GM23338 (cell line): ENCODE data around the gene RET. TPM values are rescaled to one million over a fixed set of nuclear protein-coding genes. Genes with fewer than 3 reads are reported as not detected.

Experiments used
- ATAC-seq: fragments of 200-7000 bp; cut with Tn5 transposase; 3 replicates; pipeline ENCODE4 v1.9.1; 2020
- DNase-seq: peaks from one replicate; pipeline ENCODE4 v3.0.0-alpha.2; 2015; ENCODE audit warnings: low spot score
- H2AFZ ChIP-seq: fragments of 200-600 bp; sonication (generic); 2 replicates; pipeline ENCODE4 v1.8.0; 2016; ENCODE audit warnings: antibody characterized with exemption, mild to moderate bottlenecking, moderate library complexity
- H3F3A ChIP-seq: fragments of 200-600 bp; sonication (generic); replicated peaks from 2 replicates; pipeline ENCODE4 v1.8.0; 2017; ENCODE audit warnings: antibody characterized with exemption, mixed run types, low read depth
- H3K27ac ChIP-seq: fragments of 200-600 bp; sonication (generic); 2 replicates; pipeline ENCODE4 v1.6.1; 2016; ENCODE audit warnings: low read depth
- H3K27me3 ChIP-seq: fragments of 200-600 bp; sonication (generic); 2 replicates; pipeline ENCODE4 v1.8.0; 2016; ENCODE audit warnings: mild to moderate bottlenecking, mixed run types, moderate library complexity; ENCODE audit not compliant: insufficient read depth
- H3K36me3 ChIP-seq: fragments of 200-600 bp; sonication (generic); 2 replicates; pipeline ENCODE4 v1.8.0; 2016; ENCODE audit warnings: mild to moderate bottlenecking; ENCODE audit not compliant: insufficient read depth
- H3K4me1 ChIP-seq: fragments of 200-600 bp; sonication (generic); 2 replicates; pipeline ENCODE4 v1.8.0; 2016; ENCODE audit warnings: mild to moderate bottlenecking, moderate library complexity; ENCODE audit not compliant: insufficient read depth
- H3K4me2 ChIP-seq: fragments of 200-600 bp; sonication (generic); 2 replicates; pipeline ENCODE4 v1.7.1; 2017; ENCODE audit warnings: mixed run types
- H3K4me3 ChIP-seq: fragments of 200-600 bp; sonication (generic); 2 replicates; pipeline ENCODE4 v1.6.1; 2016; ENCODE audit warnings: mixed run types
- H3K79me2 ChIP-seq: fragments of 200-600 bp; sonication (generic); replicated peaks from 2 replicates; pipeline ENCODE4 v1.8.0; 2017; ENCODE audit warnings: mild to moderate bottlenecking; ENCODE audit not compliant: insufficient read depth
- H3K9me2 ChIP-seq: fragments of 200-600 bp; sonication (generic); 2 replicates; pipeline ENCODE4 v1.8.0; 2017; ENCODE audit not compliant: insufficient read depth
- H4K20me1 ChIP-seq: fragments of 200-600 bp; sonication (generic); replicated peaks from 2 replicates; pipeline ENCODE4 v1.8.0; 2017; ENCODE audit warnings: mild to moderate bottlenecking; ENCODE audit not compliant: insufficient read depth
- H3K27ac Mint-ChIP-seq: 2 replicates; pipeline ENCODE4 v1.8.0; 2020; ENCODE audit warnings: inconsistent platforms, mild to moderate bottlenecking, moderate library complexity, mixed read lengths
- H3K27me3 Mint-ChIP-seq: 3 replicates; pipeline ENCODE4 v1.8.0; 2022; ENCODE audit warnings: low read depth, mild to moderate bottlenecking, moderate library complexity, mixed read lengths, inconsistent platforms; ENCODE audit not compliant: insufficient read depth, poor library complexity
- H3K36me3 Mint-ChIP-seq: 3 replicates; pipeline ENCODE4 v1.8.0; 2021; ENCODE audit warnings: low read depth, mild to moderate bottlenecking, inconsistent platforms, moderate library complexity, mixed read lengths
- H3K4me1 Mint-ChIP-seq: 3 replicates; pipeline ENCODE4 v1.8.0; 2020; ENCODE audit warnings: mild to moderate bottlenecking, inconsistent platforms, mixed read lengths
- H3K4me3 Mint-ChIP-seq: 3 replicates; pipeline ENCODE4 v1.8.0; 2021; ENCODE audit warnings: moderate library complexity, mild to moderate bottlenecking, inconsistent platforms, mixed read lengths
- H3K9me3 Mint-ChIP-seq: 3 replicates; pipeline ENCODE4 v1.8.0; 2020; ENCODE audit warnings: moderate library complexity, mild to moderate bottlenecking, inconsistent platforms, mixed read lengths
- CREB1 ChIP-seq: fragments of 250-450 bp; sonication (Bioruptor Pico); IDR thresholded peaks from 2 replicates; pipeline ENCODE4 v1.5.0; 2020; ENCODE audit warnings: low read depth, mild to moderate bottlenecking, moderate library complexity
- CTCF ChIP-seq, 2 experiments: fragments of 200-600 bp in 1 of 2; sonication (generic) in 1 of 2; conservative IDR thresholded peaks; 2 replicates each; pipeline versions ENCODE4 v1.5.1 to v1.6.1; 2016 to 2017; ENCODE audit warnings: antibody characterized with exemption in 2 of 2, low read depth in 2 of 2, mild to moderate bottlenecking in 2 of 2, moderate library complexity in 1 of 2
- ETS1 ChIP-seq: IDR thresholded peaks from 2 replicates; pipeline ENCODE4 v1.6.1; 2016; ENCODE audit warnings: antibody characterized with exemption
- EZH2 ChIP-seq: fragments of 200-600 bp; sonication (generic); IDR thresholded peaks from one replicate; pipeline ENCODE4 v1.8.0; 2017; ENCODE audit warnings: antibody characterized with exemption, mild to moderate bottlenecking, low read depth; ENCODE audit not compliant: unreplicated experiment
- EZH2phosphoT487 ChIP-seq: fragments of 200-600 bp; sonication (generic); IDR thresholded peaks from one replicate; pipeline ENCODE4 v1.8.1; 2018; ENCODE audit warnings: antibody characterized with exemption; ENCODE audit not compliant: unreplicated experiment
- JUNB ChIP-seq: IDR thresholded peaks from one replicate; pipeline ENCODE4 v1.6.1; 2016; ENCODE audit warnings: antibody characterized with exemption; ENCODE audit not compliant: unreplicated experiment
- NANOG ChIP-seq: IDR thresholded peaks from 2 replicates; pipeline ENCODE4 v1.6.1; 2016; ENCODE audit warnings: antibody characterized with exemption, borderline replicate concordance
- POLR2AphosphoS5 ChIP-seq: IDR thresholded peaks from 2 replicates; pipeline ENCODE4 v1.6.1; 2016; ENCODE audit warnings: antibody characterized with exemption, low read depth
- REST ChIP-seq: IDR thresholded peaks from one replicate; pipeline ENCODE4 v1.6.1; 2018; ENCODE audit warnings: antibody characterized with exemption; ENCODE audit not compliant: unreplicated experiment
- STAT1 ChIP-seq: IDR thresholded peaks from one replicate; pipeline ENCODE4 v1.6.1; 2016; ENCODE audit warnings: antibody characterized with exemption; ENCODE audit not compliant: unreplicated experiment
- ZNF114 ChIP-seq: fragments of 250-450 bp; sonication (Bioruptor Pico); IDR thresholded peaks from 2 replicates; pipeline ENCODE4 v1.5.0; 2020; ENCODE audit warnings: mild to moderate bottlenecking, moderate library complexity
- ZNF331 ChIP-seq: fragments of 250-450 bp; sonication (Bioruptor Pico); IDR thresholded peaks from 2 replicates; pipeline ENCODE4 v1.5.0; 2020; ENCODE audit warnings: low read depth, mild to moderate bottlenecking, moderate library complexity
- polyA plus RNA-seq: library from polyadenylated mRNA; unstranded; fragments of >200 nt; fragmentation: Nextera tagmentation; extraction: Ambion mirVana; gene quantifications from 2 replicates; pipeline ENCODE4 v1.2.1, GENCODE V29; 2016
- total RNA-seq: library from RNA; depleted of rRNA; stranded (reverse); fragments of >200 nt; shearing (Covaris generic); gene quantifications from 2 replicates; pipeline ENCODE4 v1.2.3, GENCODE V29; 2014
- TF ChIP-seq, protein P1 (sequence below): fragments of 250-450 bp; sonication (Bioruptor Pico); IDR thresholded peaks from 2 replicates; pipeline ENCODE4 v1.5.0; 2020; ENCODE audit warnings: mild to moderate bottlenecking, moderate library complexity

RET gene
- total and polyA plus RNA-seq, 2 experiments from 2014 or later, result 5.5 to 9.8 TPM

DNA sequence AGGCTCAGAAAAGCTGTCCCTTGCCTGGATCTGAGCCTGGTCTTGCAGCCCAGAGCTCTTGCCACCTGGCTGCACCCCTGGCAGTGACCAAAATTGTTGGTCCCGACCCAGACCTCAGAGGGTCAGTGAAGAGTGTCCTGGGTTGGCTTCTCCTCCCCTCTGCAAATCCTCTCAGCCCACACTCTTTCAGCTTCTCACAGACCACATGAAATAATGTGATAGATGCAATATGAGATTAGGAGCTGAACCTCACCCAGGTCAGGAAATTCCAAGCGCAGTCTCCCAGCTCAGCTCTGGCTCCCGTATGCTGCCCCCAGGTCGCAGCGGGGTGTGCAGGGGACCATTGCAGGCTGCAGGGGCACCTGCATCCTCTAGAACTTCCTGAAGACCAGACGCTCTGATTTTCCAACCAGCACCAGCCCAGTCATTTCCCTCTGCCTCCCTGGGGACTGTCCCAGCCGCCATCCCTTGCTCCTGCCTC, 19.6 kb upstream of the RET start:
- Histone ChIP-seq H3K9me2 (no peaks in the 10 kb centered on the region), H3K4me1 (no peaks in the 10 kb centered on the region), H3K36me3 (no peaks in the 10 kb centered on the region), H2AFZ (no peak overlapping the region), H3K4me2 (no peak overlapping the region), H4K20me1 (no peaks in the 10 kb centered on the region; the same call in 1 of the 2 replicates), H3K4me3 (no peak overlapping the region), H3K27me3 (no peaks in the 10 kb centered on the region), H3K27ac (no peak overlapping the region), H3F3A (no peaks in the 10 kb centered on the region), H3K79me2 (no peaks in the 10 kb centered on the region)
- TF ChIP-seq ETS1 (no peak), STAT1 (no peak), POLR2AphosphoS5 (no peak), ZNF114 (CRISPR knock-in tag) (no peak), EZH2phosphoT487 (no peak), REST (no peak), EZH2 (no peak), CREB1 (CRISPR knock-in tag) (no peak), CTCF (conservative IDR thresholded peaks at IDR 0.05; ENCODE audit: low read depth in 2 of 2) (no peak), NANOG (no peak), ZNF331 (CRISPR knock-in tag) (no peak), JUNB (no peak)
- TF ChIP-seq, protein P1, sequence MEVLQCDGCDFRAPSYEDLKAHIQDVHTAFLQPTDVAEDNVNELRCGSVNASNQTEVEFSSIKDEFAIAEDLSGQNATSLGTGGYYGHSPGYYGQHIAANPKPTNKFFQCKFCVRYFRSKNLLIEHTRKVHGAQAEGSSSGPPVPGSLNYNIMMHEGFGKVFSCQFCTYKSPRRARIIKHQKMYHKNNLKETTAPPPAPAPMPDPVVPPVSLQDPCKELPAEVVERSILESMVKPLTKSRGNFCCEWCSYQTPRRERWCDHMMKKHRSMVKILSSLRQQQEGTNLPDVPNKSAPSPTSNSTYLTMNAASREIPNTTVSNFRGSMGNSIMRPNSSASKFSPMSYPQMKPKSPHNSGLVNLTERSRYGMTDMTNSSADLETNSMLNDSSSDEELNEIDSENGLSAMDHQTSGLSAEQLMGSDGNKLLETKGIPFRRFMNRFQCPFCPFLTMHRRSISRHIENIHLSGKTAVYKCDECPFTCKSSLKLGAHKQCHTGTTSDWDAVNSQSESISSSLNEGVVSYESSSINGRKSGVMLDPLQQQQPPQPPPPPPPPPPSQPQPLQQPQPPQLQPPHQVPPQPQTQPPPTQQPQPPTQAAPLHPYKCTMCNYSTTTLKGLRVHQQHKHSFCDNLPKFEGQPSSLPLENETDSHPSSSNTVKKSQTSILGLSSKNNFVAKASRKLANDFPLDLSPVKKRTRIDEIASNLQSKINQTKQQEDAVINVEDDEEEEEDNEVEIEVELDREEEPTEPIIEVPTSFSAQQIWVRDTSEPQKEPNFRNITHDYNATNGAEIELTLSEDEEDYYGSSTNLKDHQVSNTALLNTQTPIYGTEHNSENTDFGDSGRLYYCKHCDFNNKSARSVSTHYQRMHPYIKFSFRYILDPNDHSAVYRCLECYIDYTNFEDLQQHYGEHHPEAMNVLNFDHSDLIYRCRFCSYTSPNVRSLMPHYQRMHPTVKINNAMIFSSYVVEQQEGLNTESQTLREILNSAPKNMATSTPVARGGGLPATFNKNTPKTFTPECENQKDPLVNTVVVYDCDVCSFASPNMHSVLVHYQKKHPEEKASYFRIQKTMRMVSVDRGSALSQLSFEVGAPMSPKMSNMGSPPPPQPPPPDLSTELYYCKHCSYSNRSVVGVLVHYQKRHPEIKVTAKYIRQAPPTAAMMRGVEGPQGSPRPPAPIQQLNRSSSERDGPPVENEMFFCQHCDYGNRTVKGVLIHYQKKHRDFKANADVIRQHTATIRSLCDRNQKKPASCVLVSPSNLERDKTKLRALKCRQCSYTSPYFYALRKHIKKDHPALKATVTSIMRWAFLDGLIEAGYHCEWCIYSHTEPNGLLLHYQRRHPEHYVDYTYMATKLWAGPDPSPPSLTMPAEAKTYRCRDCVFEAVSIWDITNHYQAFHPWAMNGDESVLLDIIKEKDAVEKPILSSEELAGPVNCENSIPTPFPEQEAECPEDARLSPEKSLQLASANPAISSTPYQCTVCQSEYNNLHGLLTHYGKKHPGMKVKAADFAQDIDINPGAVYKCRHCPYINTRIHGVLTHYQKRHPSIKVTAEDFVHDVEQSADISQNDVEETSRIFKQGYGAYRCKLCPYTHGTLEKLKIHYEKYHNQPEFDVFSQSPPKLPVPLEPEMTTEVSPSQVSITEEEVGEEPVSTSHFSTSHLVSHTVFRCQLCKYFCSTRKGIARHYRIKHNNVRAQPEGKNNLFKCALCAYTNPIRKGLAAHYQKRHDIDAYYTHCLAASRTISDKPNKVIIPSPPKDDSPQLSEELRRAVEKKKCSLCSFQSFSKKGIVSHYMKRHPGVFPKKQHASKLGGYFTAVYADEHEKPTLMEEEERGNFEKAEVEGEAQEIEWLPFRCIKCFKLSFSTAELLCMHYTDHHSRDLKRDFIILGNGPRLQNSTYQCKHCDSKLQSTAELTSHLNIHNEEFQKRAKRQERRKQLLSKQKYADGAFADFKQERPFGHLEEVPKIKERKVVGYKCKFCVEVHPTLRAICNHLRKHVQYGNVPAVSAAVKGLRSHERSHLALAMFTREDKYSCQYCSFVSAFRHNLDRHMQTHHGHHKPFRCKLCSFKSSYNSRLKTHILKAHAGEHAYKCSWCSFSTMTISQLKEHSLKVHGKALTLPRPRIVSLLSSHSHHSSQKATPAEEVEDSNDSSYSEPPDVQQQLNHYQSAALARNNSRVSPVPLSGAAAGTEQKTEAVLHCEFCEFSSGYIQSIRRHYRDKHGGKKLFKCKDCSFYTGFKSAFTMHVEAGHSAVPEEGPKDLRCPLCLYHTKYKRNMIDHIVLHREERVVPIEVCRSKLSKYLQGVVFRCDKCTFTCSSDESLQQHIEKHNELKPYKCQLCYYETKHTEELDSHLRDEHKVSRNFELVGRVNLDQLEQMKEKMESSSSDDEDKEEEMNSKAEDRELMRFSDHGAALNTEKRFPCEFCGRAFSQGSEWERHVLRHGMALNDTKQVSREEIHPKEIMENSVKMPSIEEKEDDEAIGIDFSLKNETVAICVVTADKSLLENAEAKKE (CRISPR knock-in tag), result no peak
- H3K27me3 Mint-ChIP-seq, result peaks cover 10% of the 10 kb centered on the region
- no peaks in the 10 kb centered on the region for H3K9me3 Mint-ChIP-seq
- H3K4me3 Mint-ChIP-seq, result no peak overlapping the region
- DNase-seq (no peak), ATAC-seq (no peak)
- H3K4me1 Mint-ChIP-seq, result peaks cover 7% of the 10 kb centered on the region
- no peaks in the 10 kb centered on the region for H3K36me3 Mint-ChIP-seq
- no peak overlapping the region for H3K27ac Mint-ChIP-seq
